MG63 (cell line): ENCODE results near the gene SLC6A20. TPM values are rescaled to one million over a fixed set of nuclear protein-coding genes. Genes with fewer than 3 reads are reported as not detected.

Experiments used
- DNase-seq: peaks from one replicate; pipeline ENCODE4 v3.0.0-alpha.2; 2020
- H3K27me3 ChIP-seq: fragments of 250-450 bp; sonication (Bioruptor Pico); 2 replicates; pipeline ENCODE4 v1.5.1; 2020; ENCODE audit warnings: mild to moderate bottlenecking, moderate library complexity
- H3K36me3 ChIP-seq: fragments of 250-450 bp; sonication (Bioruptor Pico); 2 replicates; pipeline ENCODE4 v1.5.1; 2020; ENCODE audit warnings: mild to moderate bottlenecking, moderate library complexity
- H3K4me3 ChIP-seq: fragments of 250-450 bp; sonication (Bioruptor Pico); 2 replicates; pipeline ENCODE4 v1.5.1; 2020; ENCODE audit warnings: mild to moderate bottlenecking, moderate library complexity
- H3K9me3 ChIP-seq: fragments of 250-450 bp; sonication (Bioruptor Pico); 2 replicates; pipeline ENCODE4 v1.5.1; 2020; ENCODE audit warnings: mild to moderate bottlenecking, moderate library complexity
- total RNA-seq: library from RNA; depleted of rRNA; stranded (reverse); fragments of >200 nt; shearing (Covaris generic); gene quantifications from 2 replicates; pipeline ENCODE4 v1.2.3, GENCODE V29; 2014; ENCODE audit warnings: low replicate concordance; rRNA removed

Gene SLC6A20
- total RNA-seq, 1 experiment from 2014 or later = not detected

DNA sequence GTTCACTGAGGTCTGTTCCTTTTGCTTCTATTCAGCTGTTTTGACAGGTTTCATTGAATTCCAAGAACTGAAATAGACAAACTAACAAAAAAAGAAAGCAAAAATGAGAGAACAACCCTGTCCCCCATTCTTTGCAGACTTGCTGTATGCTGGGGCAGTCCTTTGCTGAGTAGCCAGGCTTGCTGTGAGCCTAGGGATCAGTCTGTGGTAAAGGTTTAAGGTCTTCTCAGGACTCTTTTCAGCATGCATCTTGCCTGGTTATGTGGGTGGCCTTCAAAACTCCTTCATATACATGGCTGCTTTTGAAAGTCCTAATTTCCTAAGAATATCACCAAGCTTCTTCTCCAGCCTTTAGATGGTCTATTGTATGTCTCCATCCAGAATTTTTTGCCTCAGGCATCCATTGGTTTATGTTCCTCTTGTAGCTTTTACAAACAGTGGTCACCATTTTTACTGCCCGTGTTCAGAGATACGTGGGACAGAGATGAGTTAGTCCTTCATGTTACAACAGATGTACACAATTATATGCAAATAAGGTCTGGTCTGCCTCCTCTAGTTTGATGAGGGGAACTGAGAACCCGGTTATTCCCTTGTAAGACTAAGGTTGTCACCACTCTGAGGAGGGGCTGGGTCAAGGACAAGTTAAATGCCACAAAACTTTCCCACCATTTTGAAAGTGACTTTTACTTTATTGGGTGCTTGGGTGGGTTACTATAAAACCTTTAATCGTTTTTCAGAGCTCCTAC is 65.8 kb downstream of the SLC6A20 start:
- Histone ChIP-seq H3K9me3 (no peaks in the 10 kb centered on the region), H3K36me3 (peaks cover 15% of the 10 kb centered on the region), H3K4me3 (no peak overlapping the region), H3K27me3 (no peaks in the 10 kb centered on the region)
- no peak for DNase-seq

DNA sequence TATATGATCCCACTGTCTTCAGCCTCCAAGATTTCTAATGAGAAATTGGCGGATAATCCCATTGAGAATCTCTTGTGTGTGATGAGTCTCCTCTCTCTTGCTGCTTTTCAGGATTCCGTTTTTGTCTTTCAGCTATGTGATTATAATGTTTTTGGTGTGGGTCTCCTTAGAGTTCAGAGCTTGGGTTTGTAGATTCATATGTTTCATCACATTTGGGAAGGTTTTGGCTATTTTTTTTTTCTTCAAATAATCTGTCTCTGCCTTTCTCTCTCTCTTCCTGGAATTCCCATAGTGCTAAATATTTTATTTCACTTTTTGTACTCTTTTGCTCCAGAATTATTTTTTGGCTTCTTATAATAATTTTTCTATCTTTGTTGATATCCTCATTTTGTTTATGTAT is 66.7 kb downstream of the SLC6A20 start:
- Histone ChIP-seq H3K27me3 (no peaks in the 10 kb centered on the region), H3K9me3 (no peaks in the 10 kb centered on the region), H3K4me3 (no peak overlapping the region), H3K36me3 (peaks cover 19% of the 10 kb centered on the region)
- DNase-seq = no peak

DNA sequence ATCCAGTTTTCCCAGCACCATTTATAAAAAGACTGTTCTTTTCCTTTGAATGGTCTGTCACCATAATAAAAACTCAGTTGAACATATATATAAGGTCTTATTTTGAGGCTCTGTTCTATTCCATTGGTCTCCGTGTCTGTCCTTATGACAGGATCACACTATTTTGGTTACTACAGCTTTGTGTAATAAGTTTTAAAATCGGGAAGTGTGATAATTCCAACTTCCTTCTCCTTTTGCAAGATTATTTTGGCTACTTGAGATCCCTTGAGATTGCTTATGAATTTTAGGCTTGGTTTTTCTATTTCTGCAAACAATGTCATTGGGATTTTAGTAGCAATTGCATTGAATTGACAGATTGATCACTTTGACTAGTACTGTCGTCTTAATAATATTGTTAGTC is 71.4 kb downstream of the SLC6A20 start:
- Histone ChIP-seq H3K4me3 (no peak overlapping the region), H3K27me3 (no peaks in the 10 kb centered on the region), H3K9me3 (no peaks in the 10 kb centered on the region), H3K36me3 (peaks cover 21% of the 10 kb centered on the region)
- DNase-seq = no peak

DNA sequence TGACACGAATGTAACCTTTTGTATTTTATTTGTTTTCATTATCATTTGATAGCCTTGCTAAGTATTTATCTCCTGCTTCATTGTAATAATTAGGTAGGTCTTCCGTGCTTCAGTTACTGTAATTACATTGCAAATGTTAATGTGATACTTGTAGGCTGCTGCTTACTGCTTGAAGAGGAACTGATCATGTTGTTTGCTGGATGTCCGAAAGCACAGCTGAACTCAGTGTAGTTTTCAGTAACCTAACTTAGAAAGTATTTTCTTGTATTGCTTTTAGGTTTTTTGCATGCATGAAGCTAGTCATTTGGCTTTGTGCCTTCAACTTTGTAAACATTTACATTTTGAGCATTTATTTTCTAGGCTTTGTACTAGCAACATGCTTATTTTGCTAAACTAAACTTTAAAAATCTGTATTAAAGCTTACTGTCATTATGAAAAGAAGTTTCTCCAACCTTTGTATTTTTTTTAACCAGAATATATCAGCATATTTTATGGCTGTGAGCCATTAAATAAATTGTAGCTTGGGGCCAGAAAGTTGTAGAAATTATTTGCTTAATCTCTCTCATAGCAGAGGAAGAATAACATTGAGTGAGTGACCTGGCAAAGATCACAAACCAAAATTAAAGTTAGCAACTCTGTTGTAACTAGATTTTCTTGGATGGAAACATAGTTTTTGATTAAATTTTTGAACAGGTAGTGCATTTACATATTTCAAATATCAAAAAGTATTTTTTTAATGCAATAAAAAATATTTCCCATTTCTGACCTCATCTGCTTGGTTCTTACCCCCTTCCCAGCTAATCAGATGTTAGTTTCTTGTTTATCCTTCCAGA is 76.5 kb downstream of the SLC6A20 start:
- Histone ChIP-seq H3K9me3 (no peaks in the 10 kb centered on the region), H3K27me3 (no peaks in the 10 kb centered on the region), H3K36me3 (peaks cover 16% of the 10 kb centered on the region), H3K4me3 (no peak overlapping the region)
- no peak for DNase-seq

DNA sequence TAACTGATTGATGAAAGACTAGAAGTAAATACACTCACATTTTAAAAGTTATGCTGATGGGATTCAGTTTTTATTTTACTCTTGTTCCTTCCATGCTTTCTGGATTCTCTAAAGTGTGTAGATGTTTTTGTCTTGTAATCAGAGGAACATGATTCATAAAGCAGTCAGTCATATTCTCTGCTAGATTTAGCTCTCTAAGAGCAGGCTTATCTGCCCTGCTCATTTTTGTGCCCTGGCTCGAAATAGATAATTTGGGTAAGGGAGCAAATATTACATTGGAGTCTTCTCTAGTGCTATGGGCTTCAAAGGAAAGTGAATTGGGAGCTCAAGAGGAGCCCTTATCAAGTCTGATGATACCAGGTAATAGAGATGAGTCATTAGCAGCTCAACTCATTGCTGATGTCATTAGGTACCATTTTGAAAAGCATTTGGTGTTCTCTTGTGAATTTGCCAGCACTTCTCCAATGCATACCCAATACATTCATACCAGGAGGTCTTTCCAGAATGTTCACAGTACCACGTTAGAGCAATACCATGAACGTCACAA is 79.5 kb downstream of the SLC6A20 start:
- Histone ChIP-seq H3K4me3 (no peak overlapping the region), H3K36me3 (peaks cover 2% of the 10 kb centered on the region; the same call in 1 of the 2 replicates), H3K27me3 (no peaks in the 10 kb centered on the region), H3K9me3 (no peaks in the 10 kb centered on the region)
- DNase-seq = no peak

DNA sequence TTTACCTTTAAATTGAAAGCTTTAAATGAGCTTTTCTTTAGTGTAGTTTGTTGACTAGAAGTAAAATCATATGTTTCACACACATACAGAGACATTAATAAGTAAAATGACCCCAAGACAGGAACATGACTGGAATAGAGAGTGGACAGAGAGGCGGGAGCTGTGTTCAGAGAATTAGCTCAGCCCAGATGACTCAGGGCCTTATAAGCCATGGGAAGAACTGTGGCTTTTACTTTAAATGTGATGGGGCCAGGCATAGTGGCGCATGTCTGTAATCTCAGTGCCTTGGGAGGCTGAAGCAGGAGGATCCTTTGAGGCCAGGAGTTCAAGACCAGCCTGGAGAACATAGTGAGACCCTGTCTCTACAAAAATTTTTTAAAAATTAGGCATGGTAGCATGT is 80.4 kb downstream of the SLC6A20 start:
- no peak overlapping the region for H3K4me3 ChIP-seq
- no peaks in the 10 kb centered on the region for H3K9me3 ChIP-seq
- no peaks in the 10 kb centered on the region for H3K27me3 ChIP-seq
- no peaks in the 10 kb centered on the region; the same call in 1 of the 2 replicates for H3K36me3 ChIP-seq
- DNase-seq = no peak

- Histone ChIP-seq H3K9me3 (no peaks in the 10 kb centered on the region), H3K27me3 (no peaks in the 10 kb centered on the region)
- no peak for DNase-seq
Observed at GRCh38 chr3:45712434-45713110, 83.8 kb downstream of the SLC6A20 start.

GRCh38 chr3:45711931-45712330 is 84.4 kb downstream of the SLC6A20 start:
- peaks cover 24% of the 10 kb centered on the region for H3K36me3 ChIP-seq
- no peak overlapping the region for H3K4me3 ChIP-seq
- H3K27me3 ChIP-seq = no peaks in the 10 kb centered on the region
- H3K9me3 ChIP-seq = no peaks in the 10 kb centered on the region
- DNase-seq = no peak

More at GRCh38 chr3:45712434-45713110, 83.8 kb downstream of the SLC6A20 start:
- Histone ChIP-seq H3K36me3 (peaks cover 18% of the 10 kb centered on the region), H3K4me3 (no peak overlapping the region)

DNA sequence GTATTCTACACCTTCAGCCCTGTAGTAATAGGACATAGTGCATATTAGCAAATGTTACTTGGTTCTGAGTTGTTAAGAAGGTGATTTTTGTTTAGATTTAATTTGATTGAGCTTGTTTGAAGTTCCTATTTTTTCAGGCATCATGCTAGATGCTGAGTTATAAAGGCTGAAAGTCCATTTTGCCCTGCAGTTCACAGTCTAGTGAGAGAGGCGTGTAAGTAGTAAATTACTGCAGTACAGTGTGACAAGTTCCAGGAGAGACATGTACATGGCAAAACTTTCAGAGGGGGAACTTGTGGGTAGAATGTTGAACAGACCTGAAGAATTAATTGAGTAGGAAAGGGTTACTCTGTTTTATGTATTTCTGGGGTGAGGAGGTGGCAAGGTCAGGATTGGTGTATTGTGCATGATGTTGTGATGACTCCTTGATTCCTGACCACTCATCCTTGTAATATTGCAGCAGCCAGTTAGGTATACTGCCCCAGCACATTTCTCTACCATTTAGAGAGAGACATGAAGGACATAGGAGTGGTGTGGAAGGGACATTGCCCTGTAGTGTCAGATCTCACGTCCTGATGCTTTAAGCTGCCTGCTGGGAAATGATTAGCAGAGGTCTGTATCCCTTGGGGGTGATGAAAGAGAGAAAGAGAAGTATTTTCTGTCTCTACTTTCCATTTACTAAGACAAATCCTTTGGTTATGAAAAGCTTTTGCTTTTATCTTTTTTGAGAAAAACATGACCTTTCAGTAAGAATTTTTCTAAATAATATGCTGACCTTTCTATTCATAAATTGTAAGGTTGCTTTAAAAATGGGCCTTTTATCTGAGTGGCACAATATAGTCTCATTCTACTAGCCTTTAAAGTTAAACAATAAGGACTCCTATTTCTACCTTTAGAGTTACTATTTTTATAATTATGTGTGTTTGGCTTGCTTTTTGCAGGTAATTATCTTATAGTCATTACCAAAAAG is 90.2 kb downstream of the SLC6A20 start:
- Histone ChIP-seq H3K27me3 (no peaks in the 10 kb centered on the region), H3K9me3 (no peaks in the 10 kb centered on the region)
- DNase-seq = no peak

More for the DNA sequence above, 90.2 kb downstream of the SLC6A20 start:
- Histone ChIP-seq H3K4me3 (no peak overlapping the region), H3K36me3 (peaks cover 24% of the 10 kb centered on the region)

Other genes starting within 250 kb of the SLC6A20 start
- gene LIMD1, start 201.8 kb downstream of the SLC6A20 start, total RNA-seq = 6.5 and 9.3 TPM in 2 replicates
- 7.7 and 50.2 TPM in 2 replicates for gene SACM1L, start 107.1 kb downstream of the SLC6A20 start, total RNA-seq
- gene LZTFL1, start 45.6 kb upstream of the SLC6A20 start, total RNA-seq = 10.4 and 43.7 TPM in 2 replicates
- gene CCR9, start 90.0 kb upstream of the SLC6A20 start, total RNA-seq = not detected in 2 replicates
- not detected in 2 replicates for gene CXCR6, start 146.9 kb upstream of the SLC6A20 start, total RNA-seq
- 10.5 and 12.6 TPM in 2 replicates for gene FYCO1, start 199.3 kb upstream of the SLC6A20 start, total RNA-seq
- gene XCR1, start 230.9 kb upstream of the SLC6A20 start, total RNA-seq = not detected in 2 replicates